ENCODE results near the gene FOSB. TPM values are rescaled to one million over a fixed set of nuclear protein-coding genes. Genes with fewer than 3 reads are reported as not detected.
A peak's percentile ranks its signal among the peaks of the same experiment; 100 is the strongest.

Gene FOSB
- total RNA-seq, 1 donor from 2014 or later = 0.79 TPM

DNA sequence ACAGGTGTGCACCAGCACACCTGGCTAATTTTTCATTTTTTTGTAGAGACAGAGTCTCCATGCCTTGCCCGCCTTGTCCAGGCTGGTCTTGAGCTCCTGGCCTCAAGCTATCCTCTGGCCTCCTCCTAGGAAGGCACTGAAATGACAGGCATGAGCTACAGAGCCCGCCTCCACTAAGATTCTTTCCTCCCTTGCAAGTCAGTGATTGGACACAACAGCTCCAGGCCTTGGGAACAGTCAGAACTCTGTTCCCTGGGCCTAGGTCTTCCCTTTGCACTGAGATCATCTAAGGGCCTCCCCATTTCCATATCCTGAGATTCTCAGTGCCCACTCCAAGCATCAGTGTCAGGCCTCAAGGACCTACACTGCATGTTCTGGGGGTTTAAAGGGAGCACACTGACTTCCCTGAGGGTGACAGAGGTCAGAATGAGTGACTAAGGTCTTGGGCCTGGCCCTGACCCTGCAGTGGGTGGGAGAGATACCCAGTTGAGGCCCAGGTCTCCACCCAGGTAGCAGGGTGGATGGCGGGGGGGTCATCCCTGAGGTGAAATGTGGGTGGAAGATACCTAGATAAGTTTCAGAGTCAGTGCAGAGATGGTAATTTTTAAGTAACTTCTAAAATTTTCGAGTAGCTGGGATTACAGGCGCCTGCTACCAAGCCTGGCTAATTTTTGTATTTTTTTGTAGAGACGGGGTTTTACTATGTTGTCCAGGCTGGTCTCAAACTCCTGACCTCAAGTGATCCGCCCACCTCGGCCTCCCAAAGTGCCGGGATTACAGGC is 26.7 kb upstream of the FOSB start:
- intact Hi-C loops (cut with micrococcal nuclease) = no loop called here

GRCh38 chr19:45442408-45442777 is 25.4 kb upstream of the FOSB start:
- ATAC-seq = no peak
- intact Hi-C loops (cut with micrococcal nuclease) = no loop called here
- no peak for DNase-seq

More for the DNA sequence above, 26.7 kb upstream of the FOSB start:
- DNase-seq (no peak), ATAC-seq (no peak)

GRCh38 chr19:45442778-45443461 is 24.9 kb upstream of the FOSB start:
- peak; percentile 52 for DNase-seq
- ATAC-seq = no peak
- intact Hi-C loops (cut with micrococcal nuclease) = no loop called here

DNA sequence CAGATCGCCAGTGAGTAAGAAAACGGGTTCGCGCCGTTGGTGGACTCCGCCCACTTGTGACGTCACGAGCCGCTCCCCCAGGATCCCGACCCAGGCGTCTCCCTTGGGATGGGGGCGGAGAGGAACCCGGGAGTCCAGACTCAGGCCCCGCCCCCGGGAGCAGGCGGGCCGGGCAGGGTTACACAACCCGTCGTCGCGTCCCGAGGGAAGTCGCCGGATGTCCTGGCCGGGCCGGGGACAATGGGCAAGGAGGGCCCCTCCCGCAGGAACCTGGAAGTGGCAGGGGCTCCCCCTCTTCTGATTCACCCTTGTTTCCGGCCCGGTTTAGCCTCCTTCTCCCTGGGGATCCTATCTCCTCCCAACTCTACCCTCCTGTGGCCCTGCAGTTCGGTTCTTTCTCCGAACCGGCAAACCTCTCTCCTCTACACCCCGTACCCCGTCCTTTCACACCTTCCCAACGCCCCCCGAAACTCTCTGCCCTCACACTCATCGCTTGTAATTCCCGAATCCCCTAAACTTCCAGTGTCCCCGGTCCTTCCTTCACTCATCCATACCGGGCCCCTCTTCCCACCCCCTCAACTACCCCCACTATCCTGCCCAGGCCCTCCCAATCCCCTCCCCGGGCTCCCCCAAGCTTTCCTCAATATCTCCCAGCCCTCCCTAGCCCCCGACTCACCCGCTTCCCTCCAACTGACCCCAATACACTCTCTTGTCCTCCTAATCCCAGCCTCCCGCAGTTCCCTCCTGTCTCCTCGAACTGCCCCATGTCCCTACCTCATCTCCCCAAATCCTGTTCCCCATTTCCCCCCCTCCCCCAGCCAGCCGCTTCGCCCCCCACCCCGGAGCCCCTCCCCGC is 24.1 kb upstream of the FOSB start:
- intact Hi-C loops (cut with micrococcal nuclease) = no loop called here
- DNase-seq (peak; percentile 98), ATAC-seq (peak; percentile 79)

DNA sequence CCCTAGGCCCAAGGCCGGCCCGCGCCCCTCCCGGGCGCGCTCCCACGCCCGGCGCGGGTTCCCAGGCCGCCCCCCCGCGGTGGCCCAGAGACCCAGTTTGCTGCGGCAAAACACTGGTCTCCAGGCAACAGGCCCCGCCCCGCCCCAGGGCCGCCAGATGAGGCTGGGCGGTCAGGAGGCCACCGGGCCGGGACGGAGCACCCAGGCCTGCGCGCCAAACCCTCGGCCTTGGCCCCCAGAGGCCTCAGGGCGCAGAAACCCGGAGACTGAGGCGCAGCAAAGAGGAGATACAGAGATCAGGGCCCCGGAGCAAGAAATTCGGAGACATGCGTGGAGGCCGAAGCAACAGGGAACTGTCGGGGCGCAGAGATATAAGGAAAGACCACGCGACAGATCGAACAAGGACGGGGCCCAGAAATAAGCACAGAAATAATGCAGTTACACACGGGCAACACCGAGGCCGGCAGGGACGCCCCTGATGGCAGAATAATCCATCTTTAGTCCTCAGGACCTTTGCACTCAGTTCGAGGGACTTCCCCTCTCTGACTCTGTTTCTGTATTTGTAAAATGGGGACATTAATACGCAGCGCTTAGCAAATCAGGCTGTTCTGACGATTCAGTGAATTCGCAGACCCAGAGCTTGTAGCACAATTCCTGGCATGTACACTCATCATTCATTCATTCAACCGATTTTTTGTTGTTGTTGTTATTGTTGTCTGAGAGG is 23.3 kb upstream of the FOSB start:
- ATAC-seq (peak; percentile 81), DNase-seq (peak; percentile 99)
- intact Hi-C loops (cut with micrococcal nuclease) = no loop called here

DNA sequence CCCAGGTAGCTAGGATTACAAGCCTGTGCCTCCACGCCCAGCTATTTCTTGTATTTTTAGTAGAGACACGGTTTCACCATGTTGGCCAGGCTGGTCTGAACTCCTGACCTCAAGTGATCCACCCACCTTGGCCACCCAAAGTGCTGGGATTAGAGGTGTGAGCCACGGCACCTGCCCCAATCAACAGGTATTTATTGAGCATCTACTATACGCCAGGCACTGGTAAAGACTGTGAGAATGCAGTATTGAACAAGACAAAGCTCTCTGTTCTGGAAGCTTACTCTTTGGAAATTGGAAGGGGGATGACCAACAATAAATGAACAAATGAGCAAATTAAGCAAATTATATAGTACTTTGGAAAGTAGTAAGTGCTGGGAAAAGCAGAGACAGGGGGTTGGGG is 22.7 kb upstream of the FOSB start:
- ATAC-seq = no peak
- intact Hi-C loops (cut with micrococcal nuclease) = no loop called here
- no peak for DNase-seq

DNA sequence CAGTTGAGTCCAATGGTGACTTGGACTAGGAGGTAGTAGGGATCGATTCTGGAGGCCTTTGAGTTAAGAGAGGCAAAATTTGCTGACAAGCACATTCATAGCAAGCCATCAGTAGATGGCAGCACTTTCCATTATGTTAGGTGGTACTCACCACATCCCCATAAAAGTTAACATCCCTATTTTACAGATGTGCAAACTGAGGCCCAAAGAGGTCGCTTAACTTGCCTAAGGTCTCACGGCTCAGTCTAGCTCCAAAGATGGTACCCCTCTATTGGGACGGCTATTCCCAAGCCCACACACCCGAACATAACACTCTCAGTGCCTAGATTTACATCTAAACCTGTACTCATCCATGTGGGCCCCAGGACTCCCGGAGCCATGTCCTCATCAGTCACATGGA is 21.5 kb upstream of the FOSB start:
- no peak for DNase-seq
- ATAC-seq = no peak
- intact Hi-C loops (cut with micrococcal nuclease) = no loop called here

DNA sequence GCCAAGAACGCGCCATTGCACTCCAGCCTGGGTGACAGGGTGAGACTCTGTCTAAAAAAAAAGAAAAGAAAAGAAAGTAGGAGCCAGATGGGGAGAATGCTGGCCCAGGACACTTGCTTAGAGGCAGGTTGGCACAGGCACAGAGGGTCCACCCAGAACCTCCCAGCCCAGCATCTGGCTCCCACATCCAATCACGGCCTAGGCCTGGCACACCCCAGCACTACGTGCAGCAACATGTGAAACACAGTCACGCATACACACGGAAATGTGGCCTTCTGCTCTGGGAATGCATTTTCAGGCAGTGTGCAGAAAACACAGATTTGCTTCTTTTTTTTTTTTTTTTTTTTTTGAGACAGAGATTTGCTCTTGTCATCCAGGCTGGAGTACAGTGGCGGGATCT is 20.9 kb upstream of the FOSB start:
- intact Hi-C loops (cut with micrococcal nuclease) = no loop called here
- no peak for DNase-seq
- ATAC-seq = no peak

DNA sequence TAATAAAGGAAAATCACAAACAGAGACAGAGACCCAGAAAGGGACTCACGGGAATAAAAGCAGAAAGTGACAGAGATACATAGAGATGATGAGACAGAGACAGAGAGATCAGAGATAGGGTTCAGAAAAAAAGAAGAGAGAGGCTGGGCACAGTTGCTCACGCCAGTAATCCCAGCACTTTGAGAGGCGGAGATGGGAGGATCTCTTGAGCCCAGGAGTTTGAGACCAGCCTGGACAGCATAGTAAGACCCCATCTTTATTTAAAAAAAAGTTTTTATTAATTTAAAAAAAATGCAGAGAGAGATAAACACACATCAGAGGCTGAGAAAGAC is 19.4 kb upstream of the FOSB start:
- ATAC-seq (no peak), DNase-seq (no peak)
- intact Hi-C loops (cut with micrococcal nuclease) = no loop called here

- intact Hi-C loops (cut with micrococcal nuclease) = no loop called here
- DNase-seq (no peak), ATAC-seq (no peak)
Observed at GRCh38 chr19:45448887-45449299, 18.9 kb upstream of the FOSB start.

DNA sequence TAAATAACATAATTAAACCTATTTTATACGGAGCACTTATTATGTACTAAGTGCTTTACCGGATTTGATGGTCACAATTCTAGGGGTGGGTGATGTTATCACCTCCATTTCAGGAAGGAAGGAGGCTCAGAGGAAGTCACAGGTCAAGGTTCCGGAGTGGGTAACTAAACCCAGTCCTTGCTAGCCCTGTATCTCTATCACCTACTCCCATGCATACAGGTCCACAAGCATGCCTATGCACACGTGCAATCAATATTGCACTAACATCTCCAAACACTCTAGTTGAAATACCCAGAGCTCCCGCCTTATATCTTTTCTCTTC is 17.8 kb upstream of the FOSB start:
- DNase-seq (no peak), ATAC-seq (peak; percentile 1)
- intact Hi-C loops (cut with micrococcal nuclease) = no loop called here

DNA sequence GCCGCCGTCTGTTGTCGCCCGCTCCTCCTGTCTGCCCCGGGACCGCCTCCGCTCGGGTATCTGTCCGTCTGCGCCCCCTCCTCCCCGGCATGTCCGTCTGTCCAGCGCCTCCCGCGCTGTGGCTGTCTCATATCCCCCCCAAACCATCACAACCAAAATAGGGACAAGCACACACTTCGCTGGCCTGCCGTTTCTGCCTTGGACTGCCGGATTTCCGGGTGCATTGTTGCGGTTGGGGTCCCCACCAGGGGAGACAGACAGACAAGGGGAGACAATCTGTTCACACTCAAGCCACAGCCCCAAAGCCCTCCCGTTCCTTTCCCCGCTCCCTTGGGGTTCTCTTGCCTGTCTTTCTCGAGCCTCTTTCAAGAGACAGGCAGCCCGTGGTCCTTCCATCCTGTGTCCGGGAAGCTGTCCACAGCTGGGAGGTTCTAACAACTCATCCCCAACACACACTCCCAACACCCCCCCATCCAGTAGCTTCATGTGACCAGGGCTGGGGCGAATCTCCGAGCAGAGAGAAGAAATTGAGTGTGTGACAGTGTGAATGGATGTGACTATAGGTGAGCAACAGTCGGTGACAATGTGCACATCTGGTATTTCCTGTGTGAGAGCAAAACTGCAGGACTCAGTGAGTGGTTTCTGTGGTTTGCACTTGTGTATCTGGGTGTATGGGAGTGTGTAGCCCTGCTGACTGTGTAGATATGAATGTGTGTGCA is 16.5 kb upstream of the FOSB start:
- DNase-seq = peak; percentile 44
- intact Hi-C loops (cut with micrococcal nuclease) = no loop called here
- ATAC-seq = peak; percentile 6

DNA sequence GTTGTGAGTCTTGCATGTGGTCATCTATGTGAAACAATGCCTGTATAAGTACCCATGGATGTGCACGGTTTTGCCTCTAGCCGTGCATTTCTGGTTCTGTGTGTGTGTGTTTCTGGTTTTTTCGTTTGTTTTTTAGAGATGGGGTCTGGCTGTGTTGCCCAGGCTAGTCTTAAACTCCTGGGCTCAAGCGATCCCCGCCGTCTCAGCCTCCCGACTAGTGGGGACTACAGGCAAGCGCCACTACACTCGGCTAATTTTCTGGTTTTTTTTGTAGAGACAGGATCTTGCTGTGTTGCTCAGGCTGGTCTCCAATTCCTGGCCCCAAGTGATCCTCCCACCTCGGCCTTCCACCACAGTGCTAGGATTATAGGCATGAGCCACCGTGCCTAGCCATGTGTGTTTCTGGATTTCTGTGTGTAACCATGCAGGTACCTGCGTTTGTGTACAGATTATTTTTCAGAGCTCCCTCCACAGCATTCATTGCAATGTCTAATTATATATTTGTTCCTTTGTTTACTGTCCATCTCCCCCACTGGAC is 15.9 kb upstream of the FOSB start:
- ATAC-seq (no peak), DNase-seq (no peak)
- intact Hi-C loops (cut with micrococcal nuclease) = no loop called here

DNA sequence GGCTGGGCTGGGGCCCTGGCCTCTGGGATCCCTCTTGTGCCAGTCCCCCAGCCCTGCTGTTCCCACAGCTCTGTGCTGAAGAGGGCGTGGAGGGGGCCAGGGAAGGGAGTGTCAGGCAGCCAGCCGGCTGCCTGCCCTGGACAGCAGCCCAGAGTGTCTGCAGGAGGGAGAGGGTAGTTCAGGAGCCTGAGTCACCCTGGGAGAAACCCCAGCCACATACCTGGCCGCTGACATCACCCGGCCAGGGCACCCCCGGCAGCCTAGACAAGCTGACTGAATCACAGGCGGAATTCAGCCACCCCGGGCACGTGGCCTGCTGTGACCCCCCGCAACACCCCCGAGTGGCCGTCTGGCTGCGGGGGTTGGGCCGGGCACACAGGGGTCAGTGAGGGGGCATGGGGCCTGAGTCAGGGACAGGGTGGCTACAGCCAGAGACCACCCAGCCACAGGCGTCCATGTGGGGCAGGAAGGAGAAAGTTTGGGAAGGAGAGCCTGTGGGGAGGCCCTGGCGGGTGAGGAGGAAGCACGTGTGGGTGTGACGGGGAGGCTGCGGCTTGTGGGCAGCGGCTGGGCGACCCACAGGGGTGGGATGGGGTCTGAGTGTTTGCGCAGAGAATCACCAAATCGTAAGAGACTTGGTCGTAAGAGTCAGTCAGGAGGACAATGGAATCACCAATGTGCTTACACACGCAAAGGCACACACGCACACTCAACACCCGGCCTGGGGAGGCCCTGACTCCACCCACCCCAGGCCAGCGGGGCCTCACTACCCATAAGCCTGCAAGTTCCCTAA is 11.9 kb upstream of the FOSB start:
- intact Hi-C loops (cut with micrococcal nuclease) = no loop called here

GRCh38 chr19:45456500-45456815 is 11.3 kb upstream of the FOSB start:
- ATAC-seq = no peak
- DNase-seq = no peak
- intact Hi-C loops (cut with micrococcal nuclease) = no loop called here

More for the DNA sequence above, 11.9 kb upstream of the FOSB start:
- DNase-seq (peak; percentile 91), ATAC-seq (peak; percentile 92)

GRCh38 chr19:45457776-45458175 is 10.0 kb upstream of the FOSB start:
- ATAC-seq = no peak
- intact Hi-C loops (cut with micrococcal nuclease) = no loop called here
- no peak for DNase-seq

DNA sequence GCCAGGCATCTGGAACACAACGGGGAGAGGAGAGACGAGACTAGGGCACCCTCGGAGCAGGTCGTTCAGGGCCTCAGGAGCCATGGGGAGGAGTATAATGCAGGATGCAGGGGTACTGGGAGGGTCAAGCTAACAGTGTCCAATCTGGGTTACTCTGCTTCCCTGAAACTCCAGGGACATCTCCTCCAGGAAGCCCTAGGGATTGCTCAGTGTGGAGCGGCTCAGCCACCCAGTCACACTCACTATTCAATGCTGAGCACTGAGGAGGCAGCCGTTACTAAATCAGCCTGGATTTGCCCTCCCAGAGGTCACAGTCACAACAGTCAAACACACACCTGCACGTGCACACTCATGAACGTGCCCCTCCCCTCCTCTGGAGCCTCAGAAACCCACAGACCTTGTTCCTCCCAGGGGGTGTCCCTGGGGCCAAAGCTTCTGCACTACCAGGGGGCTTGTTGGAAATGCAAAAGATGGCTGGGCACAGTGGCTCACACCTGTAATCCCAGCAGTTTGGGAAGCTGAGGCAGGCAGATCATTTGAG is 6.9 kb upstream of the FOSB start:
- intact Hi-C loops (cut with micrococcal nuclease) = no loop called here
- DNase-seq (no peak), ATAC-seq (no peak)

DNA sequence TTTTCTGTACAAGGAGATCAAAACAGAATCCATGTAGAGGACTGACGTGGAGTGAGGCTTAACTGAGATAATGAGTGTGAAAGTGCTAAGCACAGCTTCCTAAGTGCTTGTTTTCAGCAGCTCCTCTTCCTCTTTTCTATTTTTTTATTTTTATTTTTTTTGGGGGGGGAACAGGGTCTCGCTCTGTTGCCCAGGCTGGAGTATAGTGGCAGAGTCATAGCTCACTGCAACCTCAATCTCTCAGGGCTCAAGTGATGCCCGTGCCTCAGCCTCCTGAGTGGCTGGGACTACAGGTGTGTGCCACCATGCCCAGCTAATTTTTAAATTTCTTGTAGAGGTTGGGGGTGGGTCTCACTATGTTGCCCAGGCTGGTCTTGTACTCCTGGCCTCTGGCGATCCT is 5.6 kb upstream of the FOSB start:
- ATAC-seq (no peak), DNase-seq (no peak)
- intact Hi-C loops (cut with micrococcal nuclease) = no loop called here
